Loucy (cell line): ENCODE data around the gene C19orf67.

Experiments
- CTCF ChIP-seq: fragments of 200-600 bp; sonication (generic); conservative IDR thresholded peaks from 2 replicates; pipeline ENCODE4 v1.5.1; 2014; ENCODE audit warnings: mild to moderate bottlenecking, antibody characterized with exemption, low read length
- EZH2phosphoT487 ChIP-seq: fragments of 200-600 bp; IDR thresholded peaks from 2 replicates; pipeline ENCODE4 v1.6.1; 2018; ENCODE audit warnings: antibody characterized with exemption, mild to moderate bottlenecking, moderate library complexity, borderline replicate concordance

GRCh38 chr19:14117668-14118164 lies 32.1 kb upstream of the C19orf67 start, which contains the start of gene PRKACA:
- TF ChIP-seq CTCF (no peak), EZH2phosphoT487 (no peak)
